22Rv1 (cell line): Measurements from ENCODE around the gene MRPL38.

Experiments used
- ZFX ChIP-seq: fragments of 450-650 bp; IDR thresholded peaks from 2 replicates; pipeline ENCODE4 v1.6.1; 2017; ENCODE audit warnings: antibody characterized with exemption, borderline replicate concordance
- TF ChIP-seq, protein P1 (sequence below): fragments of 450-650 bp; IDR thresholded peaks from 2 replicates; pipeline ENCODE4 v1.5.1; 2017; ENCODE audit warnings: mild to moderate bottlenecking

GRCh38 chr17:75849279-75849646 lies 55.4 kb downstream of the MRPL38 start:
- TF ChIP-seq, protein P1, sequence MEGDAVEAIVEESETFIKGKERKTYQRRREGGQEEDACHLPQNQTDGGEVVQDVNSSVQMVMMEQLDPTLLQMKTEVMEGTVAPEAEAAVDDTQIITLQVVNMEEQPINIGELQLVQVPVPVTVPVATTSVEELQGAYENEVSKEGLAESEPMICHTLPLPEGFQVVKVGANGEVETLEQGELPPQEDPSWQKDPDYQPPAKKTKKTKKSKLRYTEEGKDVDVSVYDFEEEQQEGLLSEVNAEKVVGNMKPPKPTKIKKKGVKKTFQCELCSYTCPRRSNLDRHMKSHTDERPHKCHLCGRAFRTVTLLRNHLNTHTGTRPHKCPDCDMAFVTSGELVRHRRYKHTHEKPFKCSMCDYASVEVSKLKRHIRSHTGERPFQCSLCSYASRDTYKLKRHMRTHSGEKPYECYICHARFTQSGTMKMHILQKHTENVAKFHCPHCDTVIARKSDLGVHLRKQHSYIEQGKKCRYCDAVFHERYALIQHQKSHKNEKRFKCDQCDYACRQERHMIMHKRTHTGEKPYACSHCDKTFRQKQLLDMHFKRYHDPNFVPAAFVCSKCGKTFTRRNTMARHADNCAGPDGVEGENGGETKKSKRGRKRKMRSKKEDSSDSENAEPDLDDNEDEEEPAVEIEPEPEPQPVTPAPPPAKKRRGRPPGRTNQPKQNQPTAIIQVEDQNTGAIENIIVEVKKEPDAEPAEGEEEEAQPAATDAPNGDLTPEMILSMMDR, result no peak
- no peak for TF ChIP-seq ZFX
